Mesenchymal stem cell (in vitro differentiated cells and primary cell): ENCODE measurements around the gene SULF2.

Experiments
- DNase-seq: peaks from one replicate; pipeline ENCODE4 v3.0.0-alpha.2; 2013
- H2AFZ ChIP-seq: one replicate; pipeline ENCODE4 v1.6.1; 2013; ENCODE audit warnings: low read depth, mild to moderate bottlenecking, control low read depth, inconsistent platforms, low read length, moderate library complexity
- H2AK5ac ChIP-seq: 2 replicates; pipeline ENCODE4 v1.6.1; 2013; ENCODE audit warnings: low read length, moderate library complexity, mild to moderate bottlenecking, inconsistent platforms; ENCODE audit not compliant: severe bottlenecking
- H2BK120ac ChIP-seq: one replicate; pipeline ENCODE4 v1.6.1; 2013; ENCODE audit warnings: low read depth, mild to moderate bottlenecking, inconsistent platforms, low read length, moderate library complexity
- H2BK12ac ChIP-seq, 2 experiments: one replicate each; pipeline ENCODE4 v1.6.1; 2013; ENCODE audit warnings: inconsistent platforms in 2 of 2, low read length in 2 of 2, mild to moderate bottlenecking in 2 of 2, moderate library complexity in 2 of 2, control low read depth in 1 of 2
- H2BK15ac ChIP-seq: one replicate; pipeline ENCODE4 v1.6.1; 2013; ENCODE audit warnings: mild to moderate bottlenecking, low read depth, inconsistent platforms; ENCODE audit not compliant: poor library complexity, severe bottlenecking
- H2BK5ac ChIP-seq: 2 replicates; pipeline ENCODE4 v1.6.1; 2013; ENCODE audit warnings: low read depth, mild to moderate bottlenecking, low read length, control low read depth, inconsistent platforms; ENCODE audit not compliant: poor library complexity, severe bottlenecking
- H3K14ac ChIP-seq, 2 experiments: one replicate each; pipeline ENCODE4 v1.6.1; 2013; ENCODE audit warnings: inconsistent platforms in 2 of 2, low read length in 2 of 2, control low read depth in 1 of 2, mild to moderate bottlenecking in 1 of 2, moderate library complexity in 1 of 2
- H3K18ac ChIP-seq, 2 experiments: one replicate each; pipeline ENCODE4 v1.6.1; 2013; ENCODE audit warnings: inconsistent platforms in 2 of 2, low read length in 2 of 2, control low read depth in 1 of 2, low read depth in 1 of 2, mild to moderate bottlenecking in 1 of 2
- H3K23ac ChIP-seq, 2 experiments: one replicate each; pipeline ENCODE4 v1.6.1; 2013; ENCODE audit warnings: inconsistent platforms in 2 of 2, low read length in 2 of 2, mild to moderate bottlenecking in 2 of 2, moderate library complexity in 2 of 2, control low read depth in 1 of 2
- H3K27ac ChIP-seq: 2 replicates; pipeline ENCODE4 v1.5.1; 2013; ENCODE audit warnings: mild to moderate bottlenecking, moderate library complexity, low read length, control low read depth, inconsistent platforms; ENCODE audit not compliant: poor library complexity, severe bottlenecking
- H3K27me3 ChIP-seq, 2 experiments: 2 replicates each; pipeline versions ENCODE4 v1.6.1 to v1.7.0; 2013; ENCODE audit warnings: low read length in 2 of 2, mild to moderate bottlenecking in 2 of 2, moderate library complexity in 2 of 2, control low read depth in 1 of 2, inconsistent platforms in 1 of 2; ENCODE audit not compliant: control insufficient read depth in 1 of 2, insufficient read depth in 1 of 2
- H3K36me3 ChIP-seq, 2 experiments: 2 replicates each; pipeline versions ENCODE4 v1.6.1 to v1.7.0; 2013; ENCODE audit warnings: low read length in 2 of 2, control low read depth in 1 of 2, inconsistent platforms in 1 of 2, low read depth in 1 of 2, mild to moderate bottlenecking in 1 of 2; ENCODE audit not compliant: insufficient read depth in 2 of 2, control insufficient read depth in 1 of 2
- H3K4ac ChIP-seq, 2 experiments: one replicate each; pipeline ENCODE4 v1.6.1; 2013; ENCODE audit warnings: inconsistent platforms in 2 of 2, low read length in 2 of 2, mild to moderate bottlenecking in 2 of 2, moderate library complexity in 2 of 2, control low read depth in 1 of 2, low read depth in 1 of 2
- H3K4me1 ChIP-seq: 2 replicates; pipeline ENCODE4 v1.6.1; 2013; ENCODE audit warnings: low read depth, low read length, control low read depth; ENCODE audit not compliant: control insufficient read depth, insufficient read depth
- H3K4me2 ChIP-seq: 2 replicates; pipeline ENCODE4 v1.6.1; 2013; ENCODE audit warnings: low read length, mild to moderate bottlenecking, inconsistent platforms; ENCODE audit not compliant: poor library complexity, severe bottlenecking
- H3K4me3 ChIP-seq, 2 experiments: 2 replicates each; pipeline versions ENCODE4 v1.5.1 to v1.7.0; 2013; ENCODE audit warnings: low read length in 2 of 2, mild to moderate bottlenecking in 2 of 2, control low read depth in 1 of 2, low read depth in 1 of 2; ENCODE audit not compliant: insufficient read depth in 1 of 2
- H3K79me1 ChIP-seq: replicated peaks from 2 replicates; pipeline ENCODE4 v1.6.1; 2013; ENCODE audit warnings: mild to moderate bottlenecking, control low read depth, low read length, inconsistent platforms; ENCODE audit not compliant: poor library complexity, severe bottlenecking
- H3K9ac ChIP-seq: 2 replicates; pipeline ENCODE4 v1.7.0; 2013; ENCODE audit warnings: mild to moderate bottlenecking, low read length, moderate library complexity
- H3K9me3 ChIP-seq: 2 replicates; pipeline ENCODE4 v1.7.0; 2013; ENCODE audit warnings: mild to moderate bottlenecking, low read length; ENCODE audit not compliant: control insufficient read depth
- H4K8ac ChIP-seq: one replicate; pipeline ENCODE4 v1.6.1; 2013; ENCODE audit warnings: inconsistent platforms, mild to moderate bottlenecking, low read length, moderate library complexity
- H4K91ac ChIP-seq: one replicate; pipeline ENCODE4 v1.6.1; 2013; ENCODE audit warnings: mild to moderate bottlenecking, low read length, inconsistent platforms
- WGBS: methylation state at CpG from one replicate; pipeline ENCODE4 v1.1.7; 2013; ENCODE audit warnings: mixed read lengths; 5-methylcytosine and 5-hydroxymethylcytosine counted together

The SULF2 gene

GRCh38 chr20:47661714-47662113 lies 123.6 kb downstream of the SULF2 start:
- H3K9ac ChIP-seq = no peak overlapping the region
- H2BK12ac ChIP-seq = no peak overlapping the region
- no peak overlapping the region for H2BK120ac ChIP-seq
- 92% methylated on average over 7 of the region's 7 CpGs for WGBS
- no peak overlapping the region for H3K4me3 ChIP-seq
- no peak overlapping the region for H3K14ac ChIP-seq
- H3K4ac ChIP-seq = no peak overlapping the region
- H4K91ac ChIP-seq = no peak overlapping the region
- no peak overlapping the region for H2AFZ ChIP-seq
- H3K79me1 ChIP-seq = peaks cover 2% of the 10 kb centered on the region
- H3K9me3 ChIP-seq = no peaks in the 10 kb centered on the region
- H3K23ac ChIP-seq = no peak overlapping the region
- no peaks in the 10 kb centered on the region for H3K27me3 ChIP-seq
- H4K8ac ChIP-seq = no peak overlapping the region
- peaks cover 7% of the 10 kb centered on the region for H3K4me1 ChIP-seq
- H2AK5ac ChIP-seq = no peak overlapping the region
- no peak for DNase-seq
- no peak overlapping the region for H2BK15ac ChIP-seq
- H3K27ac ChIP-seq = no peak overlapping the region
- H2BK5ac ChIP-seq = no peak overlapping the region
- peaks cover 53 to 68% of the 10 kb centered on the region in 2 experiments for H3K36me3 ChIP-seq
- no peak overlapping the region for H3K18ac ChIP-seq
- no peak overlapping the region for H3K4me2 ChIP-seq

DNA sequence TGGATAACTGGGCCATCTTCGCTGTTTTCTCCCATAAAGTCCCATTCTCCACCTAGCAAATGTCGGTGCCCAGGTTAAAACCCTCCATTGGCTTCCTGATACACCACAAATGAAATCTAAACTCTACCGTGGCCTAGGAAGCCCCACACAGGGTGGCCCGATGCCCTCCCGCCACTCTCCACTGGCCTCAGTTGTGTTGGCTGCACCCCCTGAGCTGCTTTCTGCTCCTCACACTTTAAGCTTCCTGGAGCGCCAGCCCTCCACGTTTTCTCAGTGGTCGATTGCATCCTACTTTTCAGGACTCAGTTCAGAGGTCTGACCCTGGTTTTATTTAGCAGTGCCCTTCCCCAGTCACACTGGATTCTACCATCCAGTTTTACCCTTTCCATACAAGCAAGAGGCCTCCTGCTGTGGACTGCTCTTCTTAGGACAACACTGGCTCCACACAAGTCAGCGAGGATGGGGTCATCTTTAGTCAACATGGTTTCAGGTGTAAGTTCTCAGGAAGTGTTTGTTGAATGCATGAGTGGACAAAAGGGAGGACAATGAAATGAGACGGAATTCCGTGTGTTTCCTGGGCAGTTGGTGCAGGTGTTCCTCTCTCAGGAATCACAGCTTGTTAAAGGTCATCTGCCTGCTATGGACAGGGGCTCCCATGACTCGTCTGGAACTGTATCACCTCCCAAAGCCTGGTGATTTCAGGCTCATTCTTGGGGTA lies 124.1 kb downstream of the SULF2 start:
- no peak for DNase-seq
- H3K36me3 ChIP-seq = peaks cover 47 to 72% of the 10 kb centered on the region in 2 experiments
- H3K27ac ChIP-seq = no peak overlapping the region
- H3K4me2 ChIP-seq = no peak overlapping the region
- H3K9ac ChIP-seq = no peak overlapping the region
- no peak overlapping the region for H2BK12ac ChIP-seq
- no peak overlapping the region for H3K4me3 ChIP-seq
- H2AFZ ChIP-seq = no peak overlapping the region
- H3K14ac ChIP-seq = no peak overlapping the region
- no peak overlapping the region for H3K4ac ChIP-seq
- no peak overlapping the region for H2BK5ac ChIP-seq
- no peak overlapping the region for H3K23ac ChIP-seq
- H2BK120ac ChIP-seq = no peak overlapping the region
- H2AK5ac ChIP-seq = no peak overlapping the region
- H3K9me3 ChIP-seq = no peaks in the 10 kb centered on the region
- no peaks in the 10 kb centered on the region for H3K27me3 ChIP-seq
- no peak overlapping the region for H4K8ac ChIP-seq
- H3K18ac ChIP-seq = no peak overlapping the region
- peaks cover 7% of the 10 kb centered on the region for H3K4me1 ChIP-seq
- H2BK15ac ChIP-seq = no peak overlapping the region
- 95% methylated on average over 12 of the region's 12 CpGs for WGBS
- H3K79me1 ChIP-seq = peaks cover 2% of the 10 kb centered on the region
- no peak overlapping the region for H4K91ac ChIP-seq

DNA sequence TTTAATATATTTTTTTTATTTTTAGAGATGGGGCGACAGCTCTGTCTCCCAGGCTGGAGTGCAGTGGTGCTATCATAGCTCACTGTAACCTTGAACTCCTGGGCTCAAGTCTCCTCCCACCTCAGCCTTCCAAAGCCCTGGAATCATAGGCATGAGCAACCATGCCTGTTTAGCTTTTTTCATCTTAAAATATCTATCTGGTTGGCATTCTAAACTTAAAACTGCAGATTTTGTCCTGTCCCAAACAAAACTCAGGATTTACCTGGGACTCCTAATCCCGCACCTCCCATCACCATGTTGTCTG lies 124.7 kb downstream of the SULF2 start:
- Histone ChIP-seq H4K91ac (no peak overlapping the region), H2AFZ (no peak overlapping the region), H2AK5ac (no peak overlapping the region), H3K9ac (no peak overlapping the region), H3K4ac (no peak overlapping the region), H3K14ac (no peak overlapping the region), H3K9me3 (no peaks in the 10 kb centered on the region), H2BK12ac (no peak overlapping the region), H3K18ac (no peak overlapping the region), H2BK5ac (no peak overlapping the region), H3K23ac (no peak overlapping the region), H2BK15ac (no peak overlapping the region), H3K27me3 (no peaks in the 10 kb centered on the region), H4K8ac (no peak overlapping the region), H2BK120ac (no peak overlapping the region), H3K4me1 (peaks cover 7% of the 10 kb centered on the region), H3K79me1 (peaks cover 2% of the 10 kb centered on the region), H3K36me3 (peaks cover 42 to 70% of the 10 kb centered on the region in 2 experiments), H3K27ac (no peak overlapping the region), H3K4me2 (no peak overlapping the region), H3K4me3 (no peak overlapping the region)
- WGBS = 97% methylated on average over 2 of the region's 2 CpGs
- no peak for DNase-seq

GRCh38 chr20:47659904-47660601 lies 125.2 kb downstream of the SULF2 start:
- no peaks in the 10 kb centered on the region for H3K27me3 ChIP-seq
- no peak overlapping the region for H2BK5ac ChIP-seq
- no peak overlapping the region for H3K9ac ChIP-seq
- WGBS = 88% methylated on average over 7 of the region's 7 CpGs
- H2BK120ac ChIP-seq = no peak overlapping the region
- H3K79me1 ChIP-seq = peaks cover 2% of the 10 kb centered on the region
- H3K9me3 ChIP-seq = no peaks in the 10 kb centered on the region
- no peak overlapping the region for H3K18ac ChIP-seq
- H3K27ac ChIP-seq = no peak overlapping the region
- peaks cover 37 to 75% of the 10 kb centered on the region in 2 experiments for H3K36me3 ChIP-seq
- H3K23ac ChIP-seq = no peak overlapping the region
- no peak overlapping the region for H3K4me2 ChIP-seq
- no peak overlapping the region for H4K8ac ChIP-seq
- H4K91ac ChIP-seq = no peak overlapping the region
- no peak overlapping the region for H2AK5ac ChIP-seq
- no peak overlapping the region for H3K4me3 ChIP-seq
- H3K14ac ChIP-seq = no peak overlapping the region
- H2BK15ac ChIP-seq = no peak overlapping the region
- H3K4ac ChIP-seq = no peak overlapping the region
- no peak for DNase-seq
- H3K4me1 ChIP-seq = peaks cover 3% of the 10 kb centered on the region
- no peak overlapping the region for H2AFZ ChIP-seq
- no peak overlapping the region for H2BK12ac ChIP-seq
